ENCODE data around the gene AQP12B.

AQP12B gene

GRCh38 chr2:240722376-240722775 lies 39.7 kb upstream of the AQP12B start:
- TF ChIP-seq ZFX (IDR thresholded peaks at IDR 0.05) (no peak), CTCF (conservative IDR thresholded peaks at IDR 0.05) (no peak)
- no peak overlapping the region for H3K27ac ChIP-seq

- no peak overlapping the region for H3K27ac ChIP-seq
- TF ChIP-seq ZFX (IDR thresholded peaks at IDR 0.05) = no peak
- TF ChIP-seq CTCF (conservative IDR thresholded peaks at IDR 0.05) = no peak
These were observed 39.0 kb upstream of the AQP12B start for GRCh38 chr2:240721596-240722180.

- TF ChIP-seq CTCF (conservative IDR thresholded peaks at IDR 0.05) = no peak
- no peak for TF ChIP-seq ZFX (IDR thresholded peaks at IDR 0.05)
- H3K27ac ChIP-seq = no peak overlapping the region
These were observed 38.3 kb upstream of the AQP12B start for GRCh38 chr2:240720686-240721595.

- no peak overlapping the region for H3K27ac ChIP-seq
- TF ChIP-seq CTCF (conservative IDR thresholded peaks at IDR 0.05) (no peak), ZFX (IDR thresholded peaks at IDR 0.05) (no peak)
These were observed 37.2 kb upstream of the AQP12B start for GRCh38 chr2:240719676-240720545.

GRCh38 chr2:240718896-240719490 lies 36.3 kb upstream of the AQP12B start:
- TF ChIP-seq CTCF (conservative IDR thresholded peaks at IDR 0.05) (no peak), ZFX (IDR thresholded peaks at IDR 0.05) (no peak)

GRCh38 chr2:240717681-240718581 lies 35.2 kb upstream of the AQP12B start:
- no peak for TF ChIP-seq CTCF (conservative IDR thresholded peaks at IDR 0.05)
- TF ChIP-seq ZFX (IDR thresholded peaks at IDR 0.05) = no peak
- no peak overlapping the region for H3K27ac ChIP-seq

More at GRCh38 chr2:240718896-240719490, 36.3 kb upstream of the AQP12B start:
- H3K27ac ChIP-seq = no peak overlapping the region
